Thyroid gland (tissue), 4 donors: ENCODE data around the gene METTL18.

Experiments used
- CTCF ChIP-seq, 6 experiments: fragments of 200-600 bp in 3 of 6; fragments of 450-650 bp in 3 of 6; sonication (generic) in 3 of 6; IDR thresholded peaks; one replicate each; pipeline ENCODE4 v1.5.1; 2016 to 2019; ENCODE audit warnings: antibody characterized with exemption in 6 of 6, mild to moderate bottlenecking in 2 of 6, inconsistent platforms in 1 of 6, moderate library complexity in 1 of 6
- POLR2A ChIP-seq, 2 donors: fragments of 450-650 bp; IDR thresholded peaks; one replicate each; pipeline ENCODE4 v1.6.1; 2017; ENCODE audit warnings: antibody characterized with exemption in 2 of 2, mild to moderate bottlenecking in 2 of 2, moderate library complexity in 1 of 2

GRCh38 chr1:169795687-169796086, 980 bp upstream of the METTL18 start:
- no peak for TF ChIP-seq CTCF (IDR thresholded peaks at IDR 0.05)
- no peak for TF ChIP-seq POLR2A (IDR thresholded peaks at IDR 0.05)
